ENCODE data around the gene HPS1.
A peak's percentile ranks its signal among the peaks of the same experiment; 100 is the strongest.

The HPS1 gene

GRCh38 chr10:98445200-98445812, 1.4 kb downstream of the HPS1 start:
- no peak for TF ChIP-seq CTCF (IDR thresholded peaks at IDR 0.05; ENCODE audit: low read depth, low read length, missing control alignments)
- no peak for DNase-seq (ENCODE audit: low read depth)
- peak overlapping the region; percentile 60 for H3K4me3 ChIP-seq (ENCODE audit: low read depth, low read length)

- TF ChIP-seq CTCF (IDR thresholded peaks at IDR 0.05; ENCODE audit: low read depth, low read length, missing control alignments), result no peak
Observed at GRCh38 chr10:98444314-98445006, 2.3 kb downstream of the HPS1 start.

GRCh38 chr10:98438715-98439114, 8.0 kb downstream of the HPS1 start:
- no peak for DNase-seq (ENCODE audit: low read depth)
- no peak for TF ChIP-seq CTCF (IDR thresholded peaks at IDR 0.05; ENCODE audit: low read depth, low read length, missing control alignments)
- H3K4me3 ChIP-seq (ENCODE audit: low read depth, low read length), result no peak overlapping the region

More at GRCh38 chr10:98444314-98445006, 2.3 kb downstream of the HPS1 start:
- no peak overlapping the region for H3K4me3 ChIP-seq (ENCODE audit: low read depth, low read length)
- DNase-seq (ENCODE audit: low read depth), result no peak

GRCh38 chr10:98436704-98437103, 10.0 kb downstream of the HPS1 start:
- DNase-seq (ENCODE audit: low read depth), result no peak
- H3K4me3 ChIP-seq (ENCODE audit: low read depth, low read length), result no peak overlapping the region
- no peak for TF ChIP-seq CTCF (IDR thresholded peaks at IDR 0.05; ENCODE audit: low read depth, low read length, missing control alignments)

- no peak for TF ChIP-seq CTCF (IDR thresholded peaks at IDR 0.05; ENCODE audit: low read depth, low read length, missing control alignments)
Observed at GRCh38 chr10:98435178-98435577, 11.6 kb downstream of the HPS1 start.

GRCh38 chr10:98433881-98434732, 12.6 kb downstream of the HPS1 start:
- no peak for TF ChIP-seq CTCF (IDR thresholded peaks at IDR 0.05; ENCODE audit: low read depth, low read length, missing control alignments)
- H3K4me3 ChIP-seq (ENCODE audit: low read depth, low read length), result no peak overlapping the region
- no peak for DNase-seq (ENCODE audit: low read depth)

More at GRCh38 chr10:98435178-98435577, 11.6 kb downstream of the HPS1 start:
- H3K4me3 ChIP-seq (ENCODE audit: low read depth, low read length), result no peak overlapping the region
- DNase-seq (ENCODE audit: low read depth), result no peak
